Transverse colon (tissue), 4 donors: Measurements from ENCODE around the gene CECR2. TPM values are rescaled to one million over a fixed set of nuclear protein-coding genes. Genes with fewer than 3 reads are reported as not detected.

Source experiments
- DNase-seq: peaks from one replicate; pipeline ENCODE4 v3.0.0-alpha.2; 2019
- H3K27ac ChIP-seq, 4 donors: fragments of 200-600 bp; sonication (generic); 2 replicates each; pipeline ENCODE4 v1.5.1; 2016 to 2018; ENCODE audit warnings: inconsistent platforms in 4 of 4
- H3K27me3 ChIP-seq: fragments of 200-600 bp; sonication (generic); 2 replicates; pipeline ENCODE4 v1.5.1; 2017; ENCODE audit warnings: inconsistent platforms
- H3K36me3 ChIP-seq, 4 donors: fragments of 200-600 bp; sonication (generic); 2 replicates each; pipeline ENCODE4 v1.5.1; 2017 to 2019; ENCODE audit warnings: inconsistent platforms in 4 of 4
- H3K4me1 ChIP-seq, 4 donors: fragments of 200-600 bp; sonication (generic); 2 replicates each; pipeline ENCODE4 v1.5.1; 2017 to 2020; ENCODE audit warnings: inconsistent platforms in 4 of 4
- H3K4me3 ChIP-seq, 4 donors: fragments of 200-600 bp; sonication (generic); 1 replicate in 1 of 4; 2 replicates in 3 of 4; pipeline versions ENCODE4 v1.5.1 to v1.6.1; 2017 to 2019; ENCODE audit warnings: inconsistent platforms in 4 of 4
- H3K9me3 ChIP-seq, 2 donors: fragments of 200-600 bp; sonication (generic); 2 replicates each; pipeline ENCODE4 v1.5.1; 2017 to 2019; ENCODE audit warnings: inconsistent platforms in 2 of 2
- EP300 ChIP-seq: sonication (generic); formaldehyde crosslinking; IDR thresholded peaks from one replicate; pipeline ENCODE4 v1.6.1; 2017; ENCODE audit warnings: antibody characterized with exemption, low read depth
- POLR2A ChIP-seq: fragments of 450-650 bp; IDR thresholded peaks from one replicate; pipeline ENCODE4 v1.6.1; 2016; ENCODE audit warnings: antibody characterized with exemption, mild to moderate bottlenecking, moderate library complexity
- POLR2AphosphoS5 ChIP-seq, 3 donors: sonication (generic); formaldehyde crosslinking; IDR thresholded peaks; one replicate each; pipeline ENCODE4 v1.6.1; 2016; ENCODE audit warnings: antibody characterized with exemption in 3 of 3
- WGBS, 2 donors: methylation state at CpG; one replicate each; pipeline ENCODE4 v1.1.5; 2018; ENCODE audit warnings: low coverage in 1 of 2; 5-methylcytosine and 5-hydroxymethylcytosine counted together
- in situ Hi-C, 4 donors: fragments of 200-750 bp; cut with MboI; loops; one replicate each; pipeline versions ENCODE4 v1.15.0 to v1.15.1; 2017; ENCODE audit warnings: low sequenced_read_pairs in 3 of 4, low pct_ligation_motif_present in 1 of 4, low pct_unique_long_range_greater_than_20kb in 1 of 4
- intact Hi-C: fragments of 100-400 bp; cut with DNase I; formaldehyde crosslinking; loops from one replicate; pipeline ENCODE4 v1.15.1; 2023; ENCODE audit warnings: low total_unique reads
- total RNA-seq, 4 donors: library from RNA; depleted of rRNA; stranded (reverse); fragments of >200 nt; gene quantifications; one replicate each; pipeline ENCODE4 v1.1.0, GENCODE V29; 2016
- TF ChIP-seq, protein P1 (sequence below), 5 experiments: fragments of 200-600 bp in 3 of 5; fragments of 450-650 bp in 2 of 5; sonication (generic) in 3 of 5; IDR thresholded peaks; 1 replicate in 2 of 5; 2 replicates in 3 of 5; pipeline ENCODE4 v1.5.1; 2016 to 2017; ENCODE audit warnings: antibody characterized with exemption in 5 of 5, inconsistent platforms in 3 of 5, mild to moderate bottlenecking in 2 of 5, moderate library complexity in 1 of 5

The CECR2 gene
- total RNA-seq, 4 donors from 2014 or later: 0.14 to 0.64 (median 0.60) TPM; not detected in 1

GRCh38 chr22:17549655-17550054 is 180.4 kb downstream of the CECR2 start:
- no peak overlapping the region for H3K27ac ChIP-seq
- in situ Hi-C loops: no loop called here
- no peak for TF ChIP-seq EP300
- TF ChIP-seq POLR2AphosphoS5 (IDR thresholded peaks at IDR 0.05): no peak
- TF ChIP-seq POLR2A: no peak
- TF ChIP-seq, protein P1, sequence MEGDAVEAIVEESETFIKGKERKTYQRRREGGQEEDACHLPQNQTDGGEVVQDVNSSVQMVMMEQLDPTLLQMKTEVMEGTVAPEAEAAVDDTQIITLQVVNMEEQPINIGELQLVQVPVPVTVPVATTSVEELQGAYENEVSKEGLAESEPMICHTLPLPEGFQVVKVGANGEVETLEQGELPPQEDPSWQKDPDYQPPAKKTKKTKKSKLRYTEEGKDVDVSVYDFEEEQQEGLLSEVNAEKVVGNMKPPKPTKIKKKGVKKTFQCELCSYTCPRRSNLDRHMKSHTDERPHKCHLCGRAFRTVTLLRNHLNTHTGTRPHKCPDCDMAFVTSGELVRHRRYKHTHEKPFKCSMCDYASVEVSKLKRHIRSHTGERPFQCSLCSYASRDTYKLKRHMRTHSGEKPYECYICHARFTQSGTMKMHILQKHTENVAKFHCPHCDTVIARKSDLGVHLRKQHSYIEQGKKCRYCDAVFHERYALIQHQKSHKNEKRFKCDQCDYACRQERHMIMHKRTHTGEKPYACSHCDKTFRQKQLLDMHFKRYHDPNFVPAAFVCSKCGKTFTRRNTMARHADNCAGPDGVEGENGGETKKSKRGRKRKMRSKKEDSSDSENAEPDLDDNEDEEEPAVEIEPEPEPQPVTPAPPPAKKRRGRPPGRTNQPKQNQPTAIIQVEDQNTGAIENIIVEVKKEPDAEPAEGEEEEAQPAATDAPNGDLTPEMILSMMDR (IDR thresholded peaks at IDR 0.05): no peak
- no peak overlapping the region for H3K4me3 ChIP-seq
- intact Hi-C loops: loop anchor here (10.0 kb wide), 2 partner anchors 85 to 235 kb away; partner anchors contain the start of gene BCL2L13
- WGBS, 2 donors: 97 to 100% methylated on average over 3 to 5 of the region's 5 CpGs
- no peaks in the 10 kb centered on the region for H3K36me3 ChIP-seq
- H3K27me3 ChIP-seq: no peaks in the 10 kb centered on the region
- peaks cover 0 to 5% (median 0%) of the 10 kb centered on the region in 4 donors for H3K4me1 ChIP-seq
- H3K9me3 ChIP-seq: no peaks in the 10 kb centered on the region
- no peak for DNase-seq

GRCh38 chr22:17552737-17553136 is 183.5 kb downstream of the CECR2 start:
- Histone ChIP-seq H3K9me3 (no peaks in the 10 kb centered on the region), H3K27me3 (no peaks in the 10 kb centered on the region), H3K36me3 (no peaks in the 10 kb centered on the region), H3K4me1 (peaks cover 0 to 5% (median 0%) of the 10 kb centered on the region in 4 donors), H3K4me3 (no peak overlapping the region), H3K27ac (no peak overlapping the region)
- TF ChIP-seq EP300 (no peak), POLR2A (no peak), POLR2AphosphoS5 (IDR thresholded peaks at IDR 0.05) (no peak)
- TF ChIP-seq, protein P1 (IDR thresholded peaks at IDR 0.05): no peak
- in situ Hi-C loops (no loop called here), intact Hi-C loops (loop anchor here (10.0 kb wide), 2 partner anchors 82 to 232 kb away; partner anchors contain the start of gene BCL2L13)
- 63% methylated on average over 7 of the region's 7 CpGs; no CpG with 5 or more reads in 1 of the 2 donors for WGBS, 2 donors
- DNase-seq: no peak

DNA sequence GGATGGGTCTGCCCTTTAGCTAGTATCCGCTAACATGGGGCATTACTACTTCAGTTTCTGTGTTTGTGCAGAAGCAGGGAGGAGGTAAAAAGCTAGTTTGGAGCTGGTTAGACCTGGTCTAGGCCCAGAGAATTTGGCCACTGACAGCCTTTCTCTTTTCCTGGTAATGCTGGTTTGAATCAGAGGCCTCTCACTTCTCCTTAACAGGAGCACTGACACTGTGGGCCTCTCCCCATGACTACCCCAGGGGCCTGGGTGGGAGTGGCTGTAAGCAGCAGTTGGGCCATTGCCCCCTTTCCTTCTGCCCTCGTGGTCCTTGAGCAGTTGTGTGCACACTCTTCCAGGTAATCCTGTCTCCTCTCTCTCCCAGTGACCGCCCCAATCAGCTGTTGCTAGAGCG is 185.6 kb downstream of the CECR2 start:
- Histone ChIP-seq H3K4me1 (peaks cover 0 to 5% (median 0%) of the 10 kb centered on the region in 4 donors), H3K9me3 (no peaks in the 10 kb centered on the region), H3K27me3 (no peaks in the 10 kb centered on the region), H3K4me3 (no peak overlapping the region), H3K27ac (no peak overlapping the region), H3K36me3 (no peaks in the 10 kb centered on the region)
- in situ Hi-C loops (no loop called here), intact Hi-C loops (loop anchor here (10.0 kb wide), 2 partner anchors 80 to 230 kb away; partner anchors contain the start of gene BCL2L13)
- WGBS, 2 donors: 81 to 100% methylated on average over 3 to 4 of the region's 4 CpGs
- TF ChIP-seq, protein P1 (IDR thresholded peaks at IDR 0.05): no peak
- no peak for TF ChIP-seq EP300
- no peak for TF ChIP-seq POLR2AphosphoS5 (IDR thresholded peaks at IDR 0.05)
- TF ChIP-seq POLR2A: no peak
- DNase-seq: no peak

- in situ Hi-C loops (no loop called here), intact Hi-C loops (loop anchor here (10.0 kb wide), 2 partner anchors 76 to 226 kb away; partner anchors contain the start of gene BCL2L13)
- H3K27ac ChIP-seq: no peak overlapping the region
Observed at GRCh38 chr22:17559188-17559587, 189.9 kb downstream of the CECR2 start.

More at GRCh38 chr22:17559188-17559587, 189.9 kb downstream of the CECR2 start:
- Histone ChIP-seq H3K4me1 (peaks cover 0 to 17% (median under 1%) of the 10 kb centered on the region in 4 donors), H3K9me3 (no peaks in the 10 kb centered on the region), H3K36me3 (no peaks in the 10 kb centered on the region), H3K27me3 (no peaks in the 10 kb centered on the region), H3K4me3 (no peak overlapping the region)
- WGBS, 2 donors: 91% methylated on average over 10 of the region's 10 CpGs; no CpG with 5 or more reads in 1 of the 2 donors
- no peak for TF ChIP-seq POLR2A
- no peak for DNase-seq
